ENCODE results near the gene APBB1IP.

- no peak for TF ChIP-seq CTCF (IDR thresholded peaks at IDR 0.05)
- TF ChIP-seq POLR2A (IDR thresholded peaks at IDR 0.05; ENCODE audit: low read depth) = no peak
- TF ChIP-seq EP300 (IDR thresholded peaks at IDR 0.05) = no peak
Measured at GRCh38 chr10:26413375-26413774, 24.8 kb upstream of the APBB1IP start.

Data from esophagus muscularis mucosa (tissue), 4 donors.